H1 (cell line): ENCODE measurements around the gene ZMIZ1. TPM values are rescaled to one million over a fixed set of nuclear protein-coding genes. Genes with fewer than 3 reads are reported as not detected.

ENCODE experiments used
- CTCF ChIA-PET: fragments of 300-600 bp; sonication (Branson Sonifier 250); formaldehyde crosslinking; loops from one replicate; lab custom pipeline; 2021; ENCODE audit not compliant: partially characterized antibody; lab: Charles Lee
- POLR2A ChIA-PET: fragments of 300-600 bp; sonication (Branson Sonifier 250); formaldehyde crosslinking; loops from one replicate; lab custom pipeline; 2021; ENCODE audit warnings: inconsistent platforms; ENCODE audit not compliant: partially characterized antibody; lab: Charles Lee
- DNase-seq, 2 experiments: peaks; one replicate each; pipeline versions ENCODE4 v3.0.0 to v3.0.0-alpha.2; 2010 to 2022; ENCODE audit warnings: low spot score in 2 of 2, low read depth in 1 of 2, mixed read lengths in 1 of 2
- FAIRE-seq: peaks from 2 replicates; lab custom pipeline; 2011; peaks lifted over from hg19 to GRCh38; lab: Jason Lieb, UNC
- H2AFZ ChIP-seq: 2 replicates; pipeline ENCODE4 v1.8.1; 2012; ENCODE audit warnings: low read length, inconsistent platforms
- H2AK5ac ChIP-seq: 2 replicates; pipeline ENCODE4 v1.6.1; 2013; ENCODE audit warnings: low read depth, low read length
- H2BK120ac ChIP-seq: replicated peaks from 2 replicates; pipeline ENCODE3; 2013; ENCODE audit warnings: low read depth, low read length, inconsistent platforms
- H2BK12ac ChIP-seq: 2 replicates; pipeline ENCODE4 v1.6.1; 2013; ENCODE audit warnings: low read depth, low read length
- H2BK15ac ChIP-seq: 2 replicates; pipeline ENCODE4 v1.6.1; 2013; ENCODE audit warnings: low read length
- H2BK20ac ChIP-seq: 2 replicates; pipeline ENCODE4 v1.6.1; 2013; ENCODE audit warnings: low read length
- H2BK5ac ChIP-seq: 2 replicates; pipeline ENCODE4 v1.6.1; 2013; ENCODE audit warnings: low read depth, low read length
- H3K14ac ChIP-seq: 2 replicates; pipeline ENCODE4 v1.6.1; 2013; ENCODE audit warnings: inconsistent platforms; ENCODE audit not compliant: insufficient read length
- H3K18ac ChIP-seq: 2 replicates; pipeline ENCODE4 v1.6.1; 2013; ENCODE audit warnings: low read length; ENCODE audit errors: extremely low read depth
- H3K23ac ChIP-seq: 2 replicates; pipeline ENCODE4 v1.6.1; 2013; ENCODE audit warnings: inconsistent platforms; ENCODE audit not compliant: insufficient read length
- H3K23me2 ChIP-seq: 2 replicates; pipeline ENCODE4 v1.6.1; 2013; ENCODE audit warnings: low read depth, low read length
- H3K27ac ChIP-seq: 2 replicates; pipeline ENCODE4 v1.6.1; 2011; ENCODE audit warnings: low read depth, low read length, inconsistent platforms
- H3K27me3 ChIP-seq, 4 experiments: replicated peaks in 1 of 4; 1 replicate in 1 of 4; 2 replicates in 3 of 4; pipeline versions ENCODE4 v1.6.1 to v1.8.1; 2011 to 2013; ENCODE audit warnings: low read length in 3 of 4, mild to moderate bottlenecking in 3 of 4, inconsistent platforms in 2 of 4, mixed read lengths in 2 of 4, moderate library complexity in 1 of 4; ENCODE audit not compliant: control insufficient read depth in 3 of 4, insufficient read depth in 3 of 4; ENCODE audit errors: extremely low read depth in 1 of 4
- H3K36me3 ChIP-seq, 4 experiments: 2 replicates each; pipeline versions ENCODE4 v1.6.1 to v1.8.1; 2011 to 2013; ENCODE audit warnings: mild to moderate bottlenecking in 4 of 4, low read length in 3 of 4, moderate library complexity in 2 of 4, control low read depth in 1 of 4, inconsistent platforms in 1 of 4; ENCODE audit not compliant: insufficient read depth in 4 of 4, control insufficient read depth in 2 of 4
- H3K4ac ChIP-seq: replicated peaks from 2 replicates; pipeline ENCODE3; 2013; ENCODE audit warnings: low read length, low read depth, mixed read lengths, inconsistent platforms; ENCODE audit not compliant: insufficient read length
- H3K4me1 ChIP-seq, 4 experiments: replicated peaks in 1 of 4; 1 replicate in 1 of 4; 2 replicates in 3 of 4; pipeline versions ENCODE4 v1.6.1 to v1.8.1; 2011 to 2013; ENCODE audit warnings: low read length in 3 of 4, inconsistent platforms in 2 of 4, mixed read lengths in 1 of 4; ENCODE audit not compliant: insufficient read depth in 4 of 4, control insufficient read depth in 3 of 4
- H3K4me2 ChIP-seq, 2 experiments: 2 replicates each; pipeline versions ENCODE4 v1.6.1 to v1.8.1; 2011 to 2013; ENCODE audit warnings: low read depth in 2 of 2, low read length in 2 of 2, control low read depth in 1 of 2, inconsistent platforms in 1 of 2, mild to moderate bottlenecking in 1 of 2; ENCODE audit not compliant: insufficient read depth in 1 of 2
- H3K4me3 ChIP-seq, 4 experiments: fragments of 200-600, 300-600 bp in 1 of 4; sonication (generic), shearing (Covaris generic), sonication (Bioruptor Twin) in 1 of 4; 2 replicates each; pipeline versions ENCODE4 v1.5.1 to v1.8.1; 2011 to 2016; ENCODE audit warnings: low read length in 4 of 4, low read depth in 3 of 4, control low read depth in 2 of 4, inconsistent platforms in 2 of 4, mild to moderate bottlenecking in 2 of 4, mixed read lengths in 1 of 4, moderate library complexity in 1 of 4; ENCODE audit not compliant: insufficient read depth in 2 of 4; ENCODE audit errors: extremely low read depth in 1 of 4
- H3K56ac ChIP-seq: replicated peaks from 2 replicates; pipeline ENCODE3; 2013; ENCODE audit warnings: low read depth, mild to moderate bottlenecking, mixed read lengths, low read length, inconsistent platforms; ENCODE audit not compliant: insufficient read length
- H3K79me1 ChIP-seq: 2 replicates; pipeline ENCODE4 v1.6.1; 2013; ENCODE audit warnings: low read depth, low read length, control low read depth
- H3K79me2 ChIP-seq, 2 experiments: 2 replicates each; pipeline versions ENCODE4 v1.6.1 to v1.8.1; 2012 to 2013; ENCODE audit warnings: low read length in 2 of 2, mild to moderate bottlenecking in 2 of 2, inconsistent platforms in 1 of 2; ENCODE audit not compliant: insufficient read depth in 2 of 2, control insufficient read depth in 1 of 2
- H3K9ac ChIP-seq, 4 experiments: replicated peaks in 1 of 4; 1 replicate in 1 of 4; 2 replicates in 3 of 4; pipeline versions ENCODE4 v1.6.1 to v1.8.1; 2011 to 2013; ENCODE audit warnings: low read depth in 3 of 4, low read length in 3 of 4, control low read depth in 2 of 4, mild to moderate bottlenecking in 2 of 4, moderate library complexity in 2 of 4, inconsistent platforms in 1 of 4; ENCODE audit errors: extremely low read depth in 1 of 4
- H3K9me3 ChIP-seq, 2 experiments: 2 replicates each; pipeline versions ENCODE4 v1.6.1 to v1.8.1; 2012 to 2013; ENCODE audit warnings: mild to moderate bottlenecking in 2 of 2, moderate library complexity in 2 of 2, control low read depth in 1 of 2, inconsistent platforms in 1 of 2, low read depth in 1 of 2, low read length in 1 of 2, mixed read lengths in 1 of 2; ENCODE audit not compliant: insufficient read depth in 2 of 2
- H4K20me1 ChIP-seq, 2 experiments: replicated peaks in 1 of 2; 2 replicates each; pipeline versions ENCODE3 to v1.8.1; 2011 to 2013; ENCODE audit warnings: inconsistent platforms in 2 of 2, low read length in 2 of 2, mild to moderate bottlenecking in 1 of 2; ENCODE audit not compliant: insufficient read depth in 2 of 2, control insufficient read depth in 1 of 2
- H4K5ac ChIP-seq: 2 replicates; pipeline ENCODE4 v1.6.1; 2013; ENCODE audit warnings: low read length, low read depth, mixed read lengths, inconsistent platforms; ENCODE audit not compliant: insufficient read length
- H4K8ac ChIP-seq: 2 replicates; pipeline ENCODE4 v1.8.0; 2013; ENCODE audit warnings: mild to moderate bottlenecking, moderate library complexity, low read length, inconsistent platforms; ENCODE audit not compliant: insufficient read depth; ENCODE audit errors: extremely low read depth
- H4K91ac ChIP-seq: replicated peaks from 2 replicates; pipeline ENCODE3; 2013; ENCODE audit warnings: low read length, mixed read lengths, inconsistent platforms; ENCODE audit not compliant: insufficient read length
- GABPA ChIP-seq: IDR thresholded peaks from 2 replicates; pipeline ENCODE4 v1.6.1; 2011; ENCODE audit warnings: mild to moderate bottlenecking, low read length, moderate library complexity, borderline replicate concordance; ENCODE audit not compliant: insufficient read depth
- HDAC6 ChIP-seq: IDR thresholded peaks from one replicate; pipeline ENCODE4 v1.7.1; 2012; ENCODE audit warnings: low read depth, mild to moderate bottlenecking, inconsistent platforms, low read length, moderate library complexity
- NRF1 ChIP-seq: IDR thresholded peaks from 2 replicates; pipeline ENCODE4 v1.6.1; 2011; ENCODE audit warnings: mild to moderate bottlenecking, low read depth, low read length, improper control_type of control experiment
- RFX5 ChIP-seq: IDR thresholded peaks from 2 replicates; pipeline ENCODE4 v1.6.1; 2011; ENCODE audit warnings: low read depth, low read length, improper control_type of control experiment, borderline replicate concordance
- WGBS, 2 experiments: shearing (Covaris generic) in 1 of 2; methylation state at CpG; one replicate each; pipeline versions ENCODE4 v1.1.6 to v1.1.7; 2013 to 2015; ENCODE audit warnings: low lambda C conversion rate in 2 of 2, mixed read lengths in 2 of 2, inconsistent platforms in 1 of 2, low coverage in 1 of 2, missing lambda C conversion rate in 1 of 2; ENCODE audit not compliant: insufficient replicate concordance in 2 of 2, insufficient coverage in 1 of 2, insufficient read length in 1 of 2; ENCODE audit errors: extremely low coverage in 1 of 2, missing lambda C conversion rate in 1 of 2; 5-methylcytosine and 5-hydroxymethylcytosine counted together
- polyA plus RNA-seq, 7 experiments: library from polyadenylated mRNA; depleted of rRNA in 3 of 7; stranded (reverse) in 5 of 7; unstranded in 2 of 7; fragments of >200 nt in 5 of 7; fragments of 200-250 nt in 2 of 7; gene quantifications; 1 replicate in 5 of 7; 2 replicates in 1 of 7; 4 replicates in 1 of 7; pipeline versions ENCODE4 v1.2.1 to v1.2.3, GENCODE V29; 2011 to 2013; ENCODE audit warnings: missing spikeins in 2 of 7, mixed read lengths in 2 of 7
- total RNA-seq: library from RNA; stranded (reverse); fragmentation: NEBNext Ultra II Directional; extraction: Animal tissue kit (Norgen Biotek cat#: 25700); gene quantifications from 2 replicates; pipeline ENCODE4 v1.2.1, GENCODE V29; 2021
- TF ChIP-seq, protein P1 (sequence below): IDR thresholded peaks from 2 replicates; pipeline ENCODE4 v1.6.1; 2011; ENCODE audit warnings: low read depth, mild to moderate bottlenecking, low read length; ENCODE audit not compliant: insufficient read depth
- TF ChIP-seq, protein P2 (sequence below): IDR thresholded peaks from 2 replicates; pipeline ENCODE4 v1.6.1; 2012; ENCODE audit warnings: low read length, inconsistent platforms

The ZMIZ1 gene
- total and polyA plus RNA-seq, 2 of the 8 experiments (the other 6 are each of a cell fraction or from before 2014, with no cell fraction given), result 8.1 to 28.0 TPM

DNA sequence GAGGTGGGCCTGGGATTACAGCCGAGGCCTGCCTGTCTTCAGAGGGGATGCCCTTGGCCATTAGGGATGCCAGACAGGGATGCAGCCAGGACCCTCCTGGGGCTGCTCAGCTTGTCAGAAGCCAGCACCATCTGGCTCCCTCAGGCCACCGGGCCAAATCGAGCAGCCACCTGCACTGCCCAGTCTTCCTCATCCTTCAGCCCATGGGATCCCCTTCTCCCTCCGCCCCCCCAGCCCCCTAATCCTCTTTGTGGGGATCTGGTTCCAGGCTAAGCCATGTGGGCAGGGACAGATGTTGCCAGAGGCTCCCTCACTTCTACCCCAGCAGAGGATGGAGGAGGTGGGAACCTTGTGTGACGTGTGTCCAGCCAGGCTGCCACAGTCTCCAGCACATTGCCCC lies 141.1 kb downstream of the ZMIZ1 start:
- DNase-seq (no peak), FAIRE-seq (no peak)
- Histone ChIP-seq H2BK120ac (no peak overlapping the region), H4K20me1 (peaks cover 6 to 12% of the 10 kb centered on the region in 2 experiments), H3K4me3 (no peak overlapping the region), H2AK5ac (no peak overlapping the region), H2BK15ac (no peak overlapping the region), H3K27ac (no peak overlapping the region), H4K91ac (no peak overlapping the region), H4K8ac (no peak overlapping the region), H4K5ac (no peak overlapping the region), H3K9me3 (no peaks in the 10 kb centered on the region), H3K14ac (no peak overlapping the region), H3K18ac (no peak overlapping the region), H2BK20ac (no peak overlapping the region), H2BK12ac (no peak overlapping the region), H3K4me1 (no peaks in the 10 kb centered on the region), H3K4ac (no peak overlapping the region), H3K9ac (no peak overlapping the region), H2BK5ac (no peak overlapping the region), H3K23ac (no peak overlapping the region), H3K36me3 (peaks cover 0 to 17% (median 6%) of the 10 kb centered on the region in 4 experiments; a peak in 6 of 8 replicates), H3K4me2 (no peak overlapping the region), H3K56ac (no peak overlapping the region), H3K23me2 (peaks cover under 1% of the 10 kb centered on the region; the same call in 1 of the 2 replicates), H3K27me3 (no peaks in the 10 kb centered on the region), H3K79me1 (no peaks in the 10 kb centered on the region; the same call in 1 of the 2 replicates), H2AFZ (no peak overlapping the region), H3K79me2 (no peaks in the 10 kb centered on the region)
- 94% methylated on average over 3 of the region's 5 CpGs; no CpG with 5 or more reads in 1 of the 2 experiments for WGBS, 2 experiments
- TF ChIP-seq HDAC6, result no peak
- TF ChIP-seq, protein P1, sequence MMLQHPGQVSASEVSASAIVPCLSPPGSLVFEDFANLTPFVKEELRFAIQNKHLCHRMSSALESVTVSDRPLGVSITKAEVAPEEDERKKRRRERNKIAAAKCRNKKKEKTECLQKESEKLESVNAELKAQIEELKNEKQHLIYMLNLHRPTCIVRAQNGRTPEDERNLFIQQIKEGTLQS, result no peak
- TF ChIP-seq NRF1, result no peak
- TF ChIP-seq GABPA, result no peak
- TF ChIP-seq RFX5, result no peak
- TF ChIP-seq, protein P2, sequence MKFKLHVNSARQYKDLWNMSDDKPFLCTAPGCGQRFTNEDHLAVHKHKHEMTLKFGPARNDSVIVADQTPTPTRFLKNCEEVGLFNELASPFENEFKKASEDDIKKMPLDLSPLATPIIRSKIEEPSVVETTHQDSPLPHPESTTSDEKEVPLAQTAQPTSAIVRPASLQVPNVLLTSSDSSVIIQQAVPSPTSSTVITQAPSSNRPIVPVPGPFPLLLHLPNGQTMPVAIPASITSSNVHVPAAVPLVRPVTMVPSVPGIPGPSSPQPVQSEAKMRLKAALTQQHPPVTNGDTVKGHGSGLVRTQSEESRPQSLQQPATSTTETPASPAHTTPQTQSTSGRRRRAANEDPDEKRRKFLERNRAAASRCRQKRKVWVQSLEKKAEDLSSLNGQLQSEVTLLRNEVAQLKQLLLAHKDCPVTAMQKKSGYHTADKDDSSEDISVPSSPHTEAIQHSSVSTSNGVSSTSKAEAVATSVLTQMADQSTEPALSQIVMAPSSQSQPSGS, result no peak
- ChIA-PET POLR2A (no interaction called here), CTCF (interaction anchor here (5.1 kb wide), 1 partner anchor 14 kb away, joined by 37 read pairs; no protein-coding TSS in a partner anchor)
